Right lobe of liver (tissue), 4 donors: ENCODE data around the gene ITPR1.

Experiments used
- POLR2A ChIP-seq: fragments of 450-650 bp; IDR thresholded peaks from one replicate; pipeline ENCODE4 v1.6.1; 2017; ENCODE audit warnings: antibody characterized with exemption, mild to moderate bottlenecking
- TF ChIP-seq, protein P1 (sequence below), 4 donors: fragments of 200-600 bp in 3 of 4; fragments of 450-650 bp in 1 of 4; IDR thresholded peaks; one replicate each; pipeline versions ENCODE4 v1.5.1 to v1.8.0; 2016 to 2022; ENCODE audit warnings: antibody characterized with exemption in 4 of 4, mild to moderate bottlenecking in 2 of 4
- donor health status: DM: no; HTN: no; CAD: no.
- donor health status: DM: no; HTN: no; CAD: no.
- donor health status: DM: no; HTN: yes; CAD: no.

DNA sequence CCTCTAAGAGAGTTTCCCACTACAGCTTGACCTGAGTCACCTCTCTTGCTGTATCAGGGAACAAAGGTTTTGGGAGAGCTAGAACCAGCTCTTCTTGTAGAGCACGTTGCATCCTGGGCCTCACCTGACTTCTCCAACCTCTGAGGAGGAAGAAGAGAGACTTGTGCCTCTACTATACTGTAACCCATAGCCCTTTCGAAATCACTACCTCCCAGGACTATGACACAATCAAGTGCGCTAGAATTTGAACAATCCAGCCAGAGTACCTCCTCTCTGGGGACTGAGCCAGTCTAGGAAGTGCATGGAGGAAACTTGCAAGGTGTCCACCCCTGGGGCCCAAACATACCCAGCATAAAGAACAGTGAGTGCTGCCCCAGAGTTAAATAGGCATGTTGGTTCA, 293.3 kb downstream of the ITPR1 start:
- TF ChIP-seq, protein P1, sequence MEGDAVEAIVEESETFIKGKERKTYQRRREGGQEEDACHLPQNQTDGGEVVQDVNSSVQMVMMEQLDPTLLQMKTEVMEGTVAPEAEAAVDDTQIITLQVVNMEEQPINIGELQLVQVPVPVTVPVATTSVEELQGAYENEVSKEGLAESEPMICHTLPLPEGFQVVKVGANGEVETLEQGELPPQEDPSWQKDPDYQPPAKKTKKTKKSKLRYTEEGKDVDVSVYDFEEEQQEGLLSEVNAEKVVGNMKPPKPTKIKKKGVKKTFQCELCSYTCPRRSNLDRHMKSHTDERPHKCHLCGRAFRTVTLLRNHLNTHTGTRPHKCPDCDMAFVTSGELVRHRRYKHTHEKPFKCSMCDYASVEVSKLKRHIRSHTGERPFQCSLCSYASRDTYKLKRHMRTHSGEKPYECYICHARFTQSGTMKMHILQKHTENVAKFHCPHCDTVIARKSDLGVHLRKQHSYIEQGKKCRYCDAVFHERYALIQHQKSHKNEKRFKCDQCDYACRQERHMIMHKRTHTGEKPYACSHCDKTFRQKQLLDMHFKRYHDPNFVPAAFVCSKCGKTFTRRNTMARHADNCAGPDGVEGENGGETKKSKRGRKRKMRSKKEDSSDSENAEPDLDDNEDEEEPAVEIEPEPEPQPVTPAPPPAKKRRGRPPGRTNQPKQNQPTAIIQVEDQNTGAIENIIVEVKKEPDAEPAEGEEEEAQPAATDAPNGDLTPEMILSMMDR (IDR thresholded peaks at IDR 0.05) = no peak
- TF ChIP-seq POLR2A = no peak
